ENCODE results near the gene UBXN7.
"Not testable (repeated sequence)": the region's sequence is repeated elsewhere in the genome, so short reads cannot be mapped to it uniquely, and the experiment has no call there.

Gene UBXN7

GRCh38 chr3:196432137-196432879 is at the start of gene UBXN7:
UBXN7 (minus strand) TSS chr3:196432427; CDS start chr3:196432399, 28 bp downstream.
- in situ Hi-C loops (cut with HindIII; ENCODE audit: low sequenced_read_pairs): no loop called here

GRCh38 chr3:196477678-196478077 is 45.5 kb upstream of the UBXN7 start:
- in situ Hi-C loops (cut with HindIII; ENCODE audit: low sequenced_read_pairs): loop anchor here (5.0 kb wide), 2 partner anchors 35 kb away; no protein-coding TSS in a partner anchor

- in situ Hi-C loops (cut with HindIII; ENCODE audit: low sequenced_read_pairs): no loop called here
Observed at GRCh38 chr3:196472286-196472685, 40.1 kb upstream of the UBXN7 start.

GRCh38 chr3:196471551-196471950 is 39.3 kb upstream of the UBXN7 start:
- in situ Hi-C loops (cut with HindIII; ENCODE audit: low sequenced_read_pairs): no loop called here

- in situ Hi-C loops (cut with HindIII; ENCODE audit: low sequenced_read_pairs): not testable (repeated sequence)
Observed at GRCh38 chr3:196470182-196470581, 38.0 kb upstream of the UBXN7 start.

- in situ Hi-C loops (cut with HindIII; ENCODE audit: low sequenced_read_pairs): no loop called here
Observed at GRCh38 chr3:196463804-196464203, 31.6 kb upstream of the UBXN7 start.

- in situ Hi-C loops (cut with HindIII; ENCODE audit: low sequenced_read_pairs): no loop called here
Observed at GRCh38 chr3:196463478-196463756, 31.2 kb upstream of the UBXN7 start.

- in situ Hi-C loops (cut with HindIII; ENCODE audit: low sequenced_read_pairs): not testable (repeated sequence)
Observed at GRCh38 chr3:196462680-196463477, 30.7 kb upstream of the UBXN7 start.

GRCh38 chr3:196458063-196458462 is 25.8 kb upstream of the UBXN7 start:
- in situ Hi-C loops (cut with HindIII; ENCODE audit: low sequenced_read_pairs): no loop called here

GRCh38 chr3:196457470-196457869 is 25.2 kb upstream of the UBXN7 start:
- in situ Hi-C loops (cut with HindIII; ENCODE audit: low sequenced_read_pairs): not testable (repeated sequence)

GRCh38 chr3:196454935-196455334 is 22.7 kb upstream of the UBXN7 start:
- in situ Hi-C loops (cut with HindIII; ENCODE audit: low sequenced_read_pairs): no loop called here

GRCh38 chr3:196445391-196445790 is 13.2 kb upstream of the UBXN7 start:
- in situ Hi-C loops (cut with HindIII; ENCODE audit: low sequenced_read_pairs): not testable (repeated sequence)

GRCh38 chr3:196444500-196444894 is 12.3 kb upstream of the UBXN7 start:
- in situ Hi-C loops (cut with HindIII; ENCODE audit: low sequenced_read_pairs): loop anchor here (5.0 kb wide), 3 partner anchors 33 to 87 kb away; no protein-coding TSS in a partner anchor

- in situ Hi-C loops (cut with HindIII; ENCODE audit: low sequenced_read_pairs): loop anchor here (5.0 kb wide), 3 partner anchors 37 to 83 kb away; no protein-coding TSS in a partner anchor
Observed at GRCh38 chr3:196440696-196441095, 8.5 kb upstream of the UBXN7 start.

- in situ Hi-C loops (cut with HindIII; ENCODE audit: low sequenced_read_pairs): loop anchor here (5.0 kb wide), 3 partner anchors 37 to 83 kb away; no protein-coding TSS in a partner anchor
Observed at GRCh38 chr3:196440041-196440537, 7.9 kb upstream of the UBXN7 start.

GRCh38 chr3:196431181-196432136 is 768 bp downstream of the UBXN7 start:
- in situ Hi-C loops (cut with HindIII; ENCODE audit: low sequenced_read_pairs): no loop called here

GRCh38 chr3:196428041-196428440 is 4.2 kb downstream of the UBXN7 start:
- in situ Hi-C loops (cut with HindIII; ENCODE audit: low sequenced_read_pairs): no loop called here

- in situ Hi-C loops (cut with HindIII; ENCODE audit: low sequenced_read_pairs): not testable (repeated sequence)
Observed at GRCh38 chr3:196424421-196424820, 7.8 kb downstream of the UBXN7 start.

- in situ Hi-C loops (cut with HindIII; ENCODE audit: low sequenced_read_pairs): no loop called here
Observed at GRCh38 chr3:196423044-196423781, 9.0 kb downstream of the UBXN7 start.

GRCh38 chr3:196421668-196422067 is 10.6 kb downstream of the UBXN7 start:
- in situ Hi-C loops (cut with HindIII; ENCODE audit: low sequenced_read_pairs): not testable (repeated sequence)
